ENCODE measurements around the gene CDK1. TPM values are rescaled to one million over a fixed set of nuclear protein-coding genes. Genes with fewer than 3 reads are reported as not detected.

The CDK1 gene
- total and polyA plus RNA-seq, 2 donors (not counting 1 experiment from before 2014, with no cell fraction given), result 0.54 to 0.71 TPM

DNA sequence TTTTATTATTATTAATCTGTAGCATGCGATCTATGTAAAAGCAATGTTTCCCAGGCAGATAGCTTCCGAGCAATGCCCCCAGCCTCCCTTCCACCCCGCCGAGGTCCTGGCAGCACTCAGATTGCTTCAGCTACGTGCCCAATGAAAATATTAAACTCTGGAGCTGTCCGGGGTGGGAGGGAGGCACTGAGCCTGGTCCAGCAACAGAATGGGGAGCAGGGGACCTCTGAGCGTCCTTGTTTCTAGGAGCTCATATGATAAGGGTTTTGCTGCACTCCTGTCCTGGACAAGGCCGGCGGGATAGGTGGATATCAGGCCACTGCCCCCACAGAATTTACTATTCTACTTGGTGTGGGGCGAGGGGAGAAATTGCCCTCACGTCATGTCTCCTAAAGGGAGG, 44.5 kb upstream of the CDK1 start:
- peaks cover 0 to 2% (median 0%) of the 10 kb centered on the region in 3 donors for H3K9me3 ChIP-seq (ENCODE audit: control extremely low read depth in 1 of 3, control insufficient read depth in 2 of 3, insufficient read depth in 1 of 3, low read length in 2 of 3)

More for the DNA sequence above, 44.5 kb upstream of the CDK1 start:
- Histone ChIP-seq H3K36me3 (replicated peaks in 1 of 2; ENCODE audit: control extremely low read depth in 1 of 2, control insufficient read depth in 1 of 2, extremely low read depth in 1 of 2, insufficient read depth in 2 of 2, low read length in 1 of 2) (no peaks in the 10 kb centered on the region), H3K27ac (ENCODE audit: low read length in 2 of 2) (no peak overlapping the region), H2AFZ (ENCODE audit: insufficient read depth, low read depth, low read length, poor library complexity, severe bottlenecking) (no peak overlapping the region), H3K4me2 (replicated peaks; ENCODE audit: low read depth, low read length, poor library complexity, severe bottlenecking) (peak overlapping the region; percentile 82), H3K4me3 (ENCODE audit: control extremely low read depth in 1 of 5, extremely low read depth in 1 of 5, insufficient read depth in 1 of 5, low read depth in 2 of 5, low read length in 4 of 5) (peak overlapping the region in 2 of 5 experiments; percentile 74 to 83), H4K20me1 (ENCODE audit: control insufficient read depth, insufficient read depth, low read length, poor library complexity, severe bottlenecking) (no peaks in the 10 kb centered on the region), H3K79me2 (ENCODE audit: control insufficient read depth, insufficient read depth, low read length) (no peaks in the 10 kb centered on the region), H3K4me1 (ENCODE audit: control insufficient read depth in 2 of 2, insufficient read depth in 2 of 2, low read length in 2 of 2) (peaks cover 21% of the 10 kb centered on the region in 2 donors), H3K9ac (ENCODE audit: low read length) (peak overlapping the region; percentile 72), H3K27me3 (replicated peaks in 1 of 4; ENCODE audit: control extremely low read depth in 1 of 4, control insufficient read depth in 3 of 4, insufficient read depth in 4 of 4, low read length in 3 of 4) (peaks cover 0 to 21% (median 9%) of the 10 kb centered on the region in 4 experiments)
- Mint-ChIP-seq H3K4me1 (peaks cover 27% of the 10 kb centered on the region), H3K27me3 (no peaks in the 10 kb centered on the region), H3K4me3 (peak overlapping the region; percentile 68), H3K9me3 (ENCODE audit: insufficient read depth) (no peaks in the 10 kb centered on the region), H3K27ac (no peak overlapping the region)
- CTCF ChIA-PET, result interaction anchor here (1.1 to 1.3 kb wide), 2 partner anchors 80 to 85 kb away, joined by 3 read pairs; no protein-coding TSS in a partner anchor
- TF ChIP-seq CTCF (IDR thresholded peaks at IDR 0.05) (no peak), EZH2 (IDR thresholded peaks at IDR 0.05; ENCODE audit: borderline replicate concordance, insufficient read depth, low read depth, low read length, poor library complexity, severe bottlenecking) (no peak)
- ATAC-seq (ENCODE audit: low read depth), result no peak
- intact Hi-C loops (cut with micrococcal nuclease), result loop anchor here (2.0 to 5.0 kb wide), 2 partner anchors 45 to 82 kb away; partner anchors contain the start of gene CDK1
- 92% methylated on average over 10 of the region's 11 CpGs for WGBS (ENCODE audit: insufficient coverage)
- peak; percentile 12 for DNase-seq
- POLR2A ChIA-PET, result interaction anchor here (0.6 kb wide), 1 partner anchor 1434 kb away, joined by 3 read pairs; no protein-coding TSS in a partner anchor

Measured in B cell (primary cell).